ENCODE data around the gene KCTD21. TPM values are rescaled to one million over a fixed set of nuclear protein-coding genes. Genes with fewer than 3 reads are reported as not detected.
"Not testable (repeated sequence)": the region's sequence is repeated elsewhere in the genome, so short reads cannot be mapped to it uniquely, and the experiment has no call there.

Gene KCTD21
- total RNA-seq, 4 donors from 2014 or later, result 6.6 to 20.4 (median 8.7) TPM

DNA sequence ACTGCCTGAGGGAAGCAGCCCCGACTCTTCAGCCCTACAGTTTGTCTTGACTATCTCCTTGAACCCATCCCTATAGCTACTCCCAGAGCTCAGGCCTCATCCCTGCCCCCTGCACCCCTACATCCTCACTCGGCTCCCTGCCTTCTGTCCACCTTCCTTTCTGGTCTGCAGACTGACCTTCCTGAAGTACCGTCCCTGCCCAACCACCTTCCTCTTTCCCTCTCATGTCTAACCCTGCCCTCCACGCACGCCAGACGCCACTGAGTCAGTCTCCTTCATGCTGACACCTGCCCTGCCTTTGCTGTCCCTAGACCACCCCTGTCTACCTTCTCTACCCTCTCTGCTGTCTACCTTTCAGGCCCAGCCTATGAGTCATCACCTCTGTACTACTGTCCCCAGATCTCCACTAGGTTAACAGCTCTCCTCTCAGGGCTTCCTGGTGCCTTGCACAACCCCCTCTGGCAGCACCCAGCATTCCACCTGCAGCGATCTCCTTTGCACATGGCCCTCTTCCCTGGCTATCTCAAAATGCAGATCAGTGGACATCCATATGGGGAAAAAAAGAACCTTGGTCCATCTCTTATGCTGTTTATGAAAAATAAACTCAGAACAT, 8.9 kb downstream of the KCTD21 start:
- Histone ChIP-seq H3K9me3 (no peaks in the 10 kb centered on the region), H3K4me3 (no peak overlapping the region), H3K27ac (no peak overlapping the region), H3K4me1 (peaks cover 0 to 6% (median 0%) of the 10 kb centered on the region in 4 donors), H3K27me3 (no peaks in the 10 kb centered on the region), H3K36me3 (peaks cover 0 to 29% (median 0%) of the 10 kb centered on the region in 3 donors)
- no peak for DNase-seq (ENCODE audit: low spot score in 2 of 2)
- TF ChIP-seq, protein P1, sequence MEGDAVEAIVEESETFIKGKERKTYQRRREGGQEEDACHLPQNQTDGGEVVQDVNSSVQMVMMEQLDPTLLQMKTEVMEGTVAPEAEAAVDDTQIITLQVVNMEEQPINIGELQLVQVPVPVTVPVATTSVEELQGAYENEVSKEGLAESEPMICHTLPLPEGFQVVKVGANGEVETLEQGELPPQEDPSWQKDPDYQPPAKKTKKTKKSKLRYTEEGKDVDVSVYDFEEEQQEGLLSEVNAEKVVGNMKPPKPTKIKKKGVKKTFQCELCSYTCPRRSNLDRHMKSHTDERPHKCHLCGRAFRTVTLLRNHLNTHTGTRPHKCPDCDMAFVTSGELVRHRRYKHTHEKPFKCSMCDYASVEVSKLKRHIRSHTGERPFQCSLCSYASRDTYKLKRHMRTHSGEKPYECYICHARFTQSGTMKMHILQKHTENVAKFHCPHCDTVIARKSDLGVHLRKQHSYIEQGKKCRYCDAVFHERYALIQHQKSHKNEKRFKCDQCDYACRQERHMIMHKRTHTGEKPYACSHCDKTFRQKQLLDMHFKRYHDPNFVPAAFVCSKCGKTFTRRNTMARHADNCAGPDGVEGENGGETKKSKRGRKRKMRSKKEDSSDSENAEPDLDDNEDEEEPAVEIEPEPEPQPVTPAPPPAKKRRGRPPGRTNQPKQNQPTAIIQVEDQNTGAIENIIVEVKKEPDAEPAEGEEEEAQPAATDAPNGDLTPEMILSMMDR (IDR thresholded peaks at IDR 0.05), result no peak
- TF ChIP-seq POLR2A (IDR thresholded peaks at IDR 0.05), result no peak
- WGBS, 2 donors, result 88 to 90% methylated on average over 7 of the region's 7 CpGs

DNA sequence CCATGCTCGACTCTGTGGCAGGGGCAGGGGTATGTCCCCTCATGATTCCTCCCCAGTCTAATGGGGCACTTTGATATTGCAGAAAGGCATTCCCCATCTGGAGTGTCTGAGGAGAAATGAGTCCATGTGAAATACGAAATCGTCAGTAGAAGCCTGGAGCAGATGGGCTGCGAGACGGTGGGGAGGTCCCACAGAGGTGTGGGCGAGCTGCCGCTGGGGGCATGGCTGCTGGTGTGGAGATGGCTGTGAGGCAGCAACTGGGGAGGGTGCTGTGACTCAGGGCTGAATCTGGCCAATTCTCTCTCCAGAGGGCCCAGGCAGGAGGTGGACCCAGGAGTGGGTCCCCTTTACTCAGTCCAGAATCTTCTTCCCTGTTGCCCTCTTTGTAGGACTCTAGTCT, 11.2 kb downstream of the KCTD21 start:
- WGBS, 2 donors, result 84 to 91% methylated on average over 7 of the region's 7 CpGs
- no peaks in the 10 kb centered on the region for H3K27me3 ChIP-seq

DNA sequence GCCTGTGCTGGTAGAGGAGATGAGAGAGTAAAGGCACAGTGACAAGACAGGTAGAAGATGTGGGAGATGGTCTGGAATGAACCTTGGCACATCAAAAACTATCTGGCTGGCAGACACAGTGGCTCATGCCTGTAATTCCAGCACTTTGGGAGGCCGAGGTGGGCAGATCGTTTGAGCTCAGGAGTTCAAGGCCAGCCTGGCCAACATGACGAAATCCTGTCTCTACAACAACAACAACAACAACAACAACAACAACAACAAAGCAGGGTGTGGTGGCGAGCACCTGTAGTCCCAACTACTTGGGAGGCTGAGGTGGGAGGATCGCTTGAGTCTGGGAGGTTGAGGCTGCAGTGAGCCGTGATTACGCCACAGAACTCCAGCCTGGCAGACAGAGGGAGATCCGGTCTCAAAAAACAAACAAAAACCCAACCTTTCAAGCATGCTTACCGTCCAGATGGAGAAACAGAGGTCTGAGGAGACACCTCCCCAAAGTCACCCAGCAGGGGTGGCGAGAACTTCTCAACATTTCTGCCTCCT, 11.8 kb downstream of the KCTD21 start:
- H3K4me3 ChIP-seq, result no peak overlapping the region
- peaks cover 0 to 53% (median 0%) of the 10 kb centered on the region in 3 donors for H3K36me3 ChIP-seq
- 92% methylated on average over 10 of the region's 10 CpGs for WGBS, 2 donors
- no peak overlapping the region for H3K27ac ChIP-seq
- no peak for DNase-seq (ENCODE audit: low spot score in 2 of 2)
- no peaks in the 10 kb centered on the region for H3K9me3 ChIP-seq
- TF ChIP-seq, protein P1 (IDR thresholded peaks at IDR 0.05), result no peak
- no peak for TF ChIP-seq EP300 (IDR thresholded peaks at IDR 0.05)
- TF ChIP-seq POLR2A (IDR thresholded peaks at IDR 0.05), result no peak
- no peaks in the 10 kb centered on the region for H3K27me3 ChIP-seq
- no peaks in the 10 kb centered on the region for H3K4me1 ChIP-seq

More for the DNA sequence above, 11.2 kb downstream of the KCTD21 start:
- Histone ChIP-seq H3K4me1 (no peaks in the 10 kb centered on the region), H3K27ac (no peak overlapping the region), H3K4me3 (no peak overlapping the region), H3K36me3 (peaks cover 0 to 48% (median 0%) of the 10 kb centered on the region in 3 donors), H3K9me3 (no peaks in the 10 kb centered on the region)
- DNase-seq (ENCODE audit: low spot score in 2 of 2), result no peak
- TF ChIP-seq EP300 (IDR thresholded peaks at IDR 0.05) (no peak), POLR2A (IDR thresholded peaks at IDR 0.05) (no peak)
- TF ChIP-seq, protein P1 (IDR thresholded peaks at IDR 0.05), result no peak

DNA sequence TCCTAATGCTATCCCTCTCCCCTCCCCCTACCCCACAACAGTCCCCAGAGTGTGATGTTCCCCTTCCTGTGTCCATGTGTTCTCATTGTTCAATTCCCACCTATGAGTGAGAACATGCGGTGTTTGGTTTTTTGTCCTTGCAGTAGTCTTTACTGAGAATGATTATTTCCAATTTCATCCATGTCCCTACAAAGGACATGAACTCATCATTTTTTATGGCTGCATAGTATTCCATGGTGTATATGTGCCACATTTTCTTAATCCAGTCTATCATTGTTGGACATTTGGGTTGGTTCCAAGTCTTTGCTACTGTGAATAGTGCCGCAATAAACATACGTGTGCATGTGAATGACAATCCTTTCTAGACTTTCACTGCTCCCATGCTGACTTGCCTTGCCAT, 12.6 kb downstream of the KCTD21 start:
- not testable (repeated sequence) for H3K27ac ChIP-seq; H3K4me1 ChIP-seq; H3K4me3 ChIP-seq; H3K27me3 ChIP-seq; H3K9me3 ChIP-seq; DNase-seq (ENCODE audit: low spot score in 2 of 2)
- 96 to 100% methylated on average over 3 of the region's 3 CpGs for WGBS, 2 donors
- H3K36me3 ChIP-seq, result peaks cover 0 to 53% (median 0%) of the 10 kb centered on the region in 3 donors

DNA sequence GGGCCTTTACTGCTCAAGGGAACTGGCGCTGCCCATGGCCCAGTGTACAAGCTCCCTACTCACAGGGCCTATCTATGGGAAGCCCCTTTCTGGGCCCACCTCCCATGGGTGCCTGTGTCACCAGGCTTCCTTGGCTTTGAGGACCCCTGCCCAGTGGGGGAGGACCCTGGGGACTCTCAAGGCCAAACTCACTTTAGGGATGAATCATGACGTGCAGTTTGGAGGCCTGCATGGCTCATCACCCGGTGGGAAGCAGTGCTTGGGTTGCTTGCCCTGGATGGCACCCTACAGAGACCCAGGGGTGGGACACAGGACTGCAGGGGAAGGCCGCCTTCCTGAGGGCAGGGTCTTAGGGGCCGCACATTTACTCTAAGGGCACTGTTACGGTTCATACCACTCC, 16.5 kb downstream of the KCTD21 start:
- Histone ChIP-seq H3K4me3 (no peak overlapping the region), H3K36me3 (peaks cover 0 to 41% (median 0%) of the 10 kb centered on the region in 3 donors), H3K27me3 (no peaks in the 10 kb centered on the region), H3K4me1 (peaks cover 0 to 22% (median 13%) of the 10 kb centered on the region in 4 donors), H3K27ac (peak overlapping the region in 1 of 4 donors; percentile 36), H3K9me3 (no peaks in the 10 kb centered on the region)
- TF ChIP-seq EP300 (IDR thresholded peaks at IDR 0.05) (no peak), POLR2A (IDR thresholded peaks at IDR 0.05) (no peak)
- TF ChIP-seq, protein P1 (IDR thresholded peaks at IDR 0.05), result no peak
- WGBS, 2 donors, result 98 to 100% methylated on average over 6 of the region's 6 CpGs
- DNase-seq (ENCODE audit: low spot score in 2 of 2), result no peak

All from tibial nerve (tissue), 4 donors.